Adrenal gland (tissue), 12 donors: Measurements from ENCODE around the gene GTF2E1. TPM values are rescaled to one million over a fixed set of nuclear protein-coding genes. Genes with fewer than 3 reads are reported as not detected.

Source experiments
- DNase-seq, 7 donors: peaks; one replicate each; pipeline ENCODE4 v3.0.0-alpha.2; 2019 to 2020
- H3K27ac ChIP-seq, 5 donors: fragments of 200-600 bp; sonication (generic) in 4 of 5; 1 replicate in 3 of 5; 2 replicates in 2 of 5; pipeline versions ENCODE4 v1.5.1 to v1.8.0; 2016 to 2020; ENCODE audit warnings: mild to moderate bottlenecking in 1 of 5
- H3K27me3 ChIP-seq: fragments of 200-600 bp; 2 replicates; pipeline ENCODE4 v1.8.0; 2021
- H3K36me3 ChIP-seq, 2 donors: fragments of 200-600 bp; replicated peaks in 1 of 2; 1 replicate in 1 of 2; 2 replicates in 1 of 2; pipeline versions ENCODE4 v1.5.1 to v1.8.0; 2018 to 2022
- H3K4me1 ChIP-seq, 2 donors: fragments of 200-600 bp; replicated peaks in 1 of 2; 1 replicate in 1 of 2; 2 replicates in 1 of 2; pipeline versions ENCODE4 v1.5.1 to v1.8.0; 2018 to 2021
- H3K4me3 ChIP-seq, 4 donors: fragments of 200-600 bp; sonication (generic) in 3 of 4; one replicate each; pipeline ENCODE4 v1.5.1; 2016 to 2018
- H3K9me3 ChIP-seq, 3 donors: fragments of 200-600 bp; sonication (generic) in 1 of 3; replicated peaks in 1 of 3; 1 replicate in 2 of 3; 2 replicates in 1 of 3; pipeline versions ENCODE4 v1.5.1 to v1.8.0; 2016 to 2021
- POLR2A ChIP-seq, 2 donors: fragments of 450-650 bp; IDR thresholded peaks; one replicate each; pipeline ENCODE4 v1.6.1; 2017; ENCODE audit warnings: antibody characterized with exemption in 2 of 2, mild to moderate bottlenecking in 2 of 2, moderate library complexity in 1 of 2
- WGBS, 4 donors: extraction: QIAGEN DNeasy Blood & Tissue Kit in 2 of 4; methylation state at CpG; one replicate each; pipeline versions ENCODE4 v1.1.5 to v1.1.7; 2013 to 2017; 5-methylcytosine and 5-hydroxymethylcytosine counted together
- intact Hi-C, 2 donors: fragments of 100-400 bp; cut with DNase I; formaldehyde crosslinking; loops; one replicate each; pipeline versions ENCODE4 v1.14.1 to v1.15.0; 2022 to 2023
- polyA plus RNA-seq, 3 donors: library from polyadenylated mRNA; stranded (reverse); fragments of 200-250 nt in 2 of 3; fragments of 350-450 nt in 1 of 3; fragmentation: Illumina TruSeq in 1 of 3; extraction: RNeasy Lipid Tissue Mini Kit (QIAGEN cat#74804) in 1 of 3; gene quantifications; one replicate each; pipeline ENCODE4 v1.2.3, GENCODE V29; 2013 to 2014
- small RNA-seq, 2 donors: library from RNA; depleted of rRNA; stranded (forward); fragments of <200 nt; gene quantifications; one replicate each; pipeline ENCODE3, GENCODE V24; 2016
- total RNA-seq, 9 donors: library from RNA; depleted of rRNA in 4 of 9; stranded (reverse); fragments of >200 nt in 4 of 9; fragments of 120-200 nt in 1 of 9; fragmentation: NEBNext Ultra II Directional in 1 of 9; extraction: Animal tissue kit (Norgen Biotek cat#: 25700) in 1 of 9; gene quantifications; one replicate each; pipeline versions ENCODE4 v1.1.0 to v1.2.4, GENCODE V29; 2013 to 2023
- TF ChIP-seq, protein P1 (sequence below), 6 experiments: fragments of 450-650 bp in 4 of 6; fragments of 200-600 bp in 2 of 6; sonication (generic) in 1 of 6; IDR thresholded peaks; 1 replicate in 5 of 6; 2 replicates in 1 of 6; pipeline versions ENCODE4 v1.5.1 to v1.8.0; 2016 to 2021; ENCODE audit warnings: antibody characterized with exemption in 6 of 6, mild to moderate bottlenecking in 2 of 6, moderate library complexity in 1 of 6
- donor health status: healthy with polysubstance abuse.
- donor health status: Bipolar disorder and iron deficiency.
- donor health status: DM: yes; HTN: yes; CAD: no.
- donor health status: DM: no; HTN: no; CAD: no.
- donor health status: DM: no; HTN: no; CAD: no.
- donor health status: DM: yes; HTN: yes; CAD: no.

GTF2E1 gene
- total and polyA plus RNA-seq, 12 donors: 10.2 to 37.3 (median 25.3) TPM

GRCh38 chr3:120831066-120831465, 88.5 kb downstream of the GTF2E1 start:
- H3K4me1 ChIP-seq: no peaks in the 10 kb centered on the region
- H3K36me3 ChIP-seq: no peaks in the 10 kb centered on the region
- no peaks in the 10 kb centered on the region for H3K9me3 ChIP-seq
- DNase-seq: no peak
- 81 to 86% (median 84%) methylated on average over 4 of the region's 4 CpGs for WGBS, 4 donors
- H3K27me3 ChIP-seq: no peaks in the 10 kb centered on the region
- H3K4me3 ChIP-seq: no peak overlapping the region
- intact Hi-C loops: no loop called here
- H3K27ac ChIP-seq: no peak overlapping the region
- no peak for TF ChIP-seq POLR2A (IDR thresholded peaks at IDR 0.05)
- TF ChIP-seq, protein P1, sequence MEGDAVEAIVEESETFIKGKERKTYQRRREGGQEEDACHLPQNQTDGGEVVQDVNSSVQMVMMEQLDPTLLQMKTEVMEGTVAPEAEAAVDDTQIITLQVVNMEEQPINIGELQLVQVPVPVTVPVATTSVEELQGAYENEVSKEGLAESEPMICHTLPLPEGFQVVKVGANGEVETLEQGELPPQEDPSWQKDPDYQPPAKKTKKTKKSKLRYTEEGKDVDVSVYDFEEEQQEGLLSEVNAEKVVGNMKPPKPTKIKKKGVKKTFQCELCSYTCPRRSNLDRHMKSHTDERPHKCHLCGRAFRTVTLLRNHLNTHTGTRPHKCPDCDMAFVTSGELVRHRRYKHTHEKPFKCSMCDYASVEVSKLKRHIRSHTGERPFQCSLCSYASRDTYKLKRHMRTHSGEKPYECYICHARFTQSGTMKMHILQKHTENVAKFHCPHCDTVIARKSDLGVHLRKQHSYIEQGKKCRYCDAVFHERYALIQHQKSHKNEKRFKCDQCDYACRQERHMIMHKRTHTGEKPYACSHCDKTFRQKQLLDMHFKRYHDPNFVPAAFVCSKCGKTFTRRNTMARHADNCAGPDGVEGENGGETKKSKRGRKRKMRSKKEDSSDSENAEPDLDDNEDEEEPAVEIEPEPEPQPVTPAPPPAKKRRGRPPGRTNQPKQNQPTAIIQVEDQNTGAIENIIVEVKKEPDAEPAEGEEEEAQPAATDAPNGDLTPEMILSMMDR (IDR thresholded peaks at IDR 0.05): no peak

Small RNA genes within 50 kb of the gene (small RNA-seq; reads per million reads assigned to genes)
- 0 reads per million in 2 donors for gene MTCO1P29
- gene MTCO2P29: 0 reads per million in 2 donors

Other genes with a start within 250 kb of the GTF2E1 start
- gene NDUFB4, start 146.4 kb upstream of the GTF2E1 start, total RNA-seq: 100 to 1,000 TPM; 141 to 606 (median 333) TPM
- 100 to 1,000 TPM; 208 to 905 (median 762) TPM for gene NDUFB4, start 146.4 kb upstream of the GTF2E1 start, polyA plus RNA-seq
- gene HGD, start 60.5 kb upstream of the GTF2E1 start, total RNA-seq: 1 to 10 TPM in 4 of 9 donors, under 1 TPM in 4, not detected in 1; 0.32 to 2.2 (median 1.2) TPM
- 1 to 10 TPM in 1 of 3 donors, under 1 TPM in 2; 0.56 to 1.1 (median 0.71) TPM for gene HGD, start 60.5 kb upstream of the GTF2E1 start, polyA plus RNA-seq
- 10 to 100 TPM; 23.8 to 75.4 (median 48.3) TPM for gene RABL3, start 228 bp upstream of the GTF2E1 start, total RNA-seq
- 10 to 100 TPM in 1 of 3 donors, 1 to 10 TPM in 2; 5.8 to 94.2 (median 9.0) TPM for gene RABL3, start 228 bp upstream of the GTF2E1 start, polyA plus RNA-seq
- gene STXBP5L, start 165.5 kb downstream of the GTF2E1 start, total RNA-seq: 1 to 10 TPM in 6 of 9 donors, under 1 TPM in 3; 0.60 to 8.4 (median 2.9) TPM
- gene STXBP5L, start 165.5 kb downstream of the GTF2E1 start, polyA plus RNA-seq: 1 to 10 TPM; 1.0 to 1.8 (median 1.5) TPM